Breast epithelium (tissue), 3 donors: Measurements from ENCODE around the gene RPS19.

Experiments used
- CTCF ChIP-seq, 3 donors: fragments of 450-650 bp; IDR thresholded peaks; one replicate each; pipeline ENCODE4 v1.5.1; 2016 to 2017; ENCODE audit warnings: antibody characterized with exemption in 3 of 3, mild to moderate bottlenecking in 3 of 3, moderate library complexity in 3 of 3
- POLR2A ChIP-seq: fragments of 450-650 bp; IDR thresholded peaks from one replicate; pipeline ENCODE4 v1.6.1; 2016; ENCODE audit warnings: antibody characterized with exemption, mild to moderate bottlenecking, moderate library complexity

DNA sequence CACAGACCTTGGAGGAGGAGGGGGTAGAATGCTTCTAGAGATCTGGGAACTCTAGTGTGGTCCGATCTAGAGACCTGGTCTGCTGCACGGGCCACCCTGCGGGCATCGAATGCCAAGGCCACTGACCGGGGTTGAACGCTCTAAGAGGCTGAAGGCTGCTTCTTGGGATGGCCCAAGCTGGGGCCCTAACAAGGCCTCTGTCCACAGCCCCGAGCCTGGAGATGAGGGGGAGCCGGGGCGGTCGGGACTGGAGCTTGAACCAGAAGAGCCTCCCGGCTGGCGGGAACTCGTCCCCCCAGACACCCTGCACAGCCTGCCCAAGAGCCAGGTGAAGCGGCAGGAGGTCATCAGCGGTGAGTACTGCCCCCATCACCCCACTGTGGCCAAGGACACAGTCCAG is 38.2 kb downstream of the RPS19 start:
- no peak for TF ChIP-seq CTCF (IDR thresholded peaks at IDR 0.05)
- TF ChIP-seq POLR2A, result no peak
